Suprapubic skin (tissue), 4 donors: ENCODE results near the gene HMGCL. TPM values are rescaled to one million over a fixed set of nuclear protein-coding genes. Genes with fewer than 3 reads are reported as not detected.

Experiments used
- DNase-seq, 2 donors: peaks; one replicate each; pipeline ENCODE4 v3.0.0-alpha.2; 2019; ENCODE audit warnings: low spot score in 2 of 2
- H3K27ac ChIP-seq: fragments of 200-600 bp; sonication (generic); one replicate; pipeline ENCODE4 v1.5.1; 2019
- H3K27me3 ChIP-seq: fragments of 200-600 bp; sonication (generic); one replicate; pipeline ENCODE4 v1.5.1; 2019
- H3K36me3 ChIP-seq: fragments of 200-600 bp; sonication (generic); one replicate; pipeline ENCODE4 v1.5.1; 2019
- H3K4me1 ChIP-seq: fragments of 200-600 bp; sonication (generic); one replicate; pipeline ENCODE4 v1.5.1; 2019
- H3K4me3 ChIP-seq: fragments of 200-600 bp; sonication (generic); one replicate; pipeline ENCODE4 v1.5.1; 2019; ENCODE audit warnings: mild to moderate bottlenecking
- H3K9me3 ChIP-seq: fragments of 200-600 bp; sonication (generic); one replicate; pipeline ENCODE4 v1.5.1; 2019
- EP300 ChIP-seq: sonication (generic); formaldehyde crosslinking; IDR thresholded peaks from one replicate; pipeline ENCODE4 v1.6.1; 2017; ENCODE audit warnings: antibody characterized with exemption
- POLR2A ChIP-seq, 2 donors: fragments of 450-650 bp; IDR thresholded peaks; one replicate each; pipeline ENCODE4 v1.6.1; 2017; ENCODE audit warnings: antibody characterized with exemption in 2 of 2, mild to moderate bottlenecking in 2 of 2, moderate library complexity in 2 of 2
- POLR2AphosphoS5 ChIP-seq, 3 donors: sonication (generic); formaldehyde crosslinking; IDR thresholded peaks; one replicate each; pipeline ENCODE4 v1.6.1; 2017; ENCODE audit warnings: antibody characterized with exemption in 3 of 3
- WGBS: methylation state at CpG from one replicate; pipeline ENCODE4 v1.1.5; 2018; 5-methylcytosine and 5-hydroxymethylcytosine counted together
- total RNA-seq, 4 donors: library from RNA; depleted of rRNA; stranded (reverse); fragments of >200 nt; gene quantifications; one replicate each; pipeline ENCODE4 v1.1.0, GENCODE V29; 2016
- TF ChIP-seq, protein P1 (sequence below), 2 donors: fragments of 200-600 bp in 1 of 2; fragments of 450-650 bp in 1 of 2; sonication (generic) in 1 of 2; IDR thresholded peaks; one replicate each; pipeline ENCODE4 v1.5.1; 2016 to 2019; ENCODE audit warnings: antibody characterized with exemption in 2 of 2, mild to moderate bottlenecking in 1 of 2, moderate library complexity in 1 of 2

Gene HMGCL
- total RNA-seq, 4 donors from 2014 or later: 17.7 to 41.9 (median 29.3) TPM

DNA sequence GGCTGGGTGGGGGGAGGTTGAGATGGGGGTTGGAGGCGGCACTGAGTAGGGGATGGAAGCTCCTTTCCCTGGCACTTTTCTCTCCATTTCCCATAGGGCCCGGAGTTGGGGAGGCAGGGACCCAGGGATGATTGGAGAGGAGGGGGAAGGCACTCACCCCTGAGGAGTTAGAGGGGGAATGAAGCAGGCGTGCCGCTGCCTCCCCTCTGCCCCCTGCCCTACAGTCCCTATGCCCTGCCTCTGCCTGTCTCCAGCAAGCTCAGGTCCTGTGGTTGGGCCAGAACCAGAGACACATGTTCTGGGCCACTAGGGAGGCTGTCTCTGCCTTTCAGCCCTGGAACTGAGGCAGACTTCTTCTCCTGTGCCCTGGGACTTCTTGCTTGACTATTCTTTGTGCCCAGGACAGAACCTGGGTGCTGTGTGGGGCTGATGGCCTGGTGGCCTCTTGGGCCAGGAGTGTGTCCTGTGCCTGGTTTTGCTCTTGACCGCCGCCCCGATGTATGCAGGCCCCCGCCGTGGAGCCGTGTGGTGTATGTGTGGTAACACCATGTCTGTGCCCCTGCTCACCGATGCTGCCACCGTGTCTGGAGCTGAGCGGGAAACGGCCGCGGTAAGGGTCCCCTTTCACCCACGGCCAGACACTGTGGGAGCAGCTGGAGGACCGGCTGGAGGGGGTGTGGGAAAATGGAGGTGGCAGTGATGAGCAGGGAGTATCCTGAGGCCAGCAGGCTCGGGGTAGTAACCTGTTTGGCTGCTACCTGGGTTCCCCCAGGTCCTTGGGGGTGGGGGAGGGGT, 32.9 kb downstream of the HMGCL start:
- 31% methylated on average over 5 of the region's 19 CpGs for WGBS
- peaks cover 57% of the 10 kb centered on the region for H3K36me3 ChIP-seq
- H3K27ac ChIP-seq: peak overlapping the region; percentile 75

DNA sequence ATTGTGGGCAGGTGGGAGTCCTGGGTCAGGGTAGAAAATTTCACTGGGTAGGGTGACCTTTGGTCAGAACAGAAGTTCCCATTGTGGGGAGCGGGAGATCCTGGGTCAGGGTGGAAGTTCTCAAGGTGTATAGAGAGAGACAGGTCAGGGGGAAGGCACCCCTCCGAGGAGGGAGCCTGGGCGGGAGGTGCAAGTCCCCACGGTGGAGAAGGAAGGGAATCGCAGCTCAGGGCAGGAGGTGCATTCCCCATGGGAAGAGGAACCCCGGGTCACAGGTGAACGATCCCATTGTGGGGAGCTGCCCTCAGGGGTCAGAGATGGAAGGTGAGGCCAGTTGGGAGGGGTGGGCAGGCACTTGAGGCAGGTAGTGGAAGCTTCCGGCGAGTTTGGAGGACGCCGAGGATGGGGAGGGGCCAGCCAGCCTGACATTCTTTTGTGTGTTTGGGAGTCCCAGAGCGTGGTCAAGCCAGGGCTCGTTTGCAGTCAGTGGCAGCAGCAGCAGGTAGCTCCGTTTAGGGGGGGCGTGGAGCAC, 33.6 kb downstream of the HMGCL start:
- TF ChIP-seq, protein P1, sequence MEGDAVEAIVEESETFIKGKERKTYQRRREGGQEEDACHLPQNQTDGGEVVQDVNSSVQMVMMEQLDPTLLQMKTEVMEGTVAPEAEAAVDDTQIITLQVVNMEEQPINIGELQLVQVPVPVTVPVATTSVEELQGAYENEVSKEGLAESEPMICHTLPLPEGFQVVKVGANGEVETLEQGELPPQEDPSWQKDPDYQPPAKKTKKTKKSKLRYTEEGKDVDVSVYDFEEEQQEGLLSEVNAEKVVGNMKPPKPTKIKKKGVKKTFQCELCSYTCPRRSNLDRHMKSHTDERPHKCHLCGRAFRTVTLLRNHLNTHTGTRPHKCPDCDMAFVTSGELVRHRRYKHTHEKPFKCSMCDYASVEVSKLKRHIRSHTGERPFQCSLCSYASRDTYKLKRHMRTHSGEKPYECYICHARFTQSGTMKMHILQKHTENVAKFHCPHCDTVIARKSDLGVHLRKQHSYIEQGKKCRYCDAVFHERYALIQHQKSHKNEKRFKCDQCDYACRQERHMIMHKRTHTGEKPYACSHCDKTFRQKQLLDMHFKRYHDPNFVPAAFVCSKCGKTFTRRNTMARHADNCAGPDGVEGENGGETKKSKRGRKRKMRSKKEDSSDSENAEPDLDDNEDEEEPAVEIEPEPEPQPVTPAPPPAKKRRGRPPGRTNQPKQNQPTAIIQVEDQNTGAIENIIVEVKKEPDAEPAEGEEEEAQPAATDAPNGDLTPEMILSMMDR (IDR thresholded peaks at IDR 0.05): no peak
- TF ChIP-seq POLR2AphosphoS5 (IDR thresholded peaks at IDR 0.05) (no peak), POLR2A (IDR thresholded peaks at IDR 0.05) (no peak), EP300 (no peak)
- Histone ChIP-seq H3K27me3 (no peaks in the 10 kb centered on the region), H3K4me1 (peaks cover 38% of the 10 kb centered on the region), H3K27ac (peak overlapping the region; percentile 75), H3K36me3 (peaks cover 58% of the 10 kb centered on the region), H3K9me3 (no peaks in the 10 kb centered on the region), H3K4me3 (peak overlapping the region; percentile 92)
- WGBS: 0% methylated on average over 12 of the region's 15 CpGs
- DNase-seq: no peak

More for the DNA sequence above, 32.9 kb downstream of the HMGCL start:
- no peaks in the 10 kb centered on the region for H3K9me3 ChIP-seq
- peak overlapping the region; percentile 92 for H3K4me3 ChIP-seq
- TF ChIP-seq, protein P1 (IDR thresholded peaks at IDR 0.05): no peak
- TF ChIP-seq EP300: no peak
- no peak for TF ChIP-seq POLR2A (IDR thresholded peaks at IDR 0.05)
- no peak for TF ChIP-seq POLR2AphosphoS5 (IDR thresholded peaks at IDR 0.05)
- DNase-seq: no peak
- no peaks in the 10 kb centered on the region for H3K27me3 ChIP-seq
- H3K4me1 ChIP-seq: peaks cover 39% of the 10 kb centered on the region

DNA sequence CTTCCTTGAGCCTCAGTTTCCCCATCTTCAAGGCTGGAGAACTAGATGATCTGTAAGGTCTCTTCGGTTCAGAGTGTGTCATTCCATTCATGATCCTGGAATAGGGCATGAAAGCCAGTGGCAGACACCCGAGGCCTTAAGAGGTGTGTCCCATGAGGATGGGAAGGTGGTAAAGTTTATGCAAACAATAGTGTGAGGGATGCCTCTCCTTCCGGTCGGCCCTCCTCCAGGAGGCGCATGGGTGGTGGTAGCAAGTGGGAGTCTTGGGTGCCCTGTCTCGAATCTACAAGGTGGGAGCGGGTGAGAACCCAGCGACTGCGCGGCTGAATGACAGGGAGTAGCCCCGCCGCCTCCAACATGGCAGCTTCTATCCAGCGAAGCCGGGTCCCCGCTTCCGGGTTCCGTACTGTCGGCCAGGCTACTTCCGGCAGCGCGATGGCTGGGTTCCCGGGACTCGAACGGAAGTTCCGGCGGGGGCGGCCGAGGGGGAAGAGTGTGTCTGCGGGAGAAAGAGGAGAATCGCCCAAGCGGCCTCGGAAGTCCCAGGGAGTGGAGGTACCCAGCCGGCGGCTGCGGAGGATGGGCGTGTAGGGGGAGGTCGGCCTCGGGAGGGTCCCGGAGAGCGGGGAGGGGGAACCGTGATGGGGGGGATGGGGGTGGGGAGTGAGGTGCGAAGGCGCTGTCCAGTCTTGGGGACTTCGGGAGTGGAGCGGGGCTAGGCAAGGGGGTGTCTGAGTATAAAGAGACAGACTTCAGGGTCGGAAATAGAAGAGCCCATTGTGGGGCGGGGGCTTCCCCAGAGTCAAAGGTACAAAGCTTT, 34.3 kb downstream of the HMGCL start, which contains the start of gene LYPLA2:
LYPLA2 (plus strand) TSS at position 450 of the 820 bp plus-strand sequence. CDS start 1,538 bp downstream, outside the sequence.
- TF ChIP-seq, protein P1 (IDR thresholded peaks at IDR 0.05): no peak
- peak in 2 of 3 donors; percentile 66 to 86 for TF ChIP-seq POLR2AphosphoS5 (IDR thresholded peaks at IDR 0.05)
- Histone ChIP-seq H3K4me1 (peaks cover 37% of the 10 kb centered on the region), H3K36me3 (peaks cover 58% of the 10 kb centered on the region), H3K27me3 (no peaks in the 10 kb centered on the region), H3K27ac (peak within 1 kb of the TSS; percentile 75), H3K4me3 (peak within 1 kb of the TSS; percentile 92), H3K9me3 (no peaks in the 10 kb centered on the region)
- DNase-seq: peak; percentile 97
- WGBS: 2% methylated on average over 30 of the region's 47 CpGs

DNA sequence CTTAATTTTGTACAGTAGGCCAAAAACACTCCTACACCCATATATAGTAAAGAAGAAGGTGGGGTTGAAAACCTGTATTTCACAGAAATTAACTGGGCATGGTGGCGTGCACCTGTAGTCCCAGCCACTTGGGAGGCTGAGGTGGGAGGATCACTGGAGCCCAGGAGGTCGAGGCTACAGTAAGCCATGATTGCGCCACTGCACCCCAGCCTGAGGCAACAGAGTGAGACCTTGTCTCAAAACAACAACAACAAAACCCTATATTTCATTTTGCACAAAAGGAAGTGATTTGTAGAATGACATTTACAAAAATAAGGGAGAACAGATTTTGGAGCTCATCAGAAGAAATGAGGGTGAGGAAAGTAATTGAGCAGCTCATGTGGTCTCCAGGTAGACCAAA, 36.5 kb downstream of the HMGCL start:
- TF ChIP-seq POLR2AphosphoS5 (IDR thresholded peaks at IDR 0.05) (no peak), POLR2A (IDR thresholded peaks at IDR 0.05) (no peak), EP300 (no peak)
- TF ChIP-seq, protein P1 (IDR thresholded peaks at IDR 0.05): no peak
- Histone ChIP-seq H3K36me3 (peaks cover 49% of the 10 kb centered on the region), H3K4me1 (peaks cover 32% of the 10 kb centered on the region), H3K4me3 (no peak overlapping the region), H3K27ac (no peak overlapping the region), H3K9me3 (no peaks in the 10 kb centered on the region), H3K27me3 (no peaks in the 10 kb centered on the region)
- DNase-seq: no peak
- 92% methylated on average over 3 of the region's 3 CpGs for WGBS
